Measurements from ENCODE around the gene CFAP61. TPM values are rescaled to one million over a fixed set of nuclear protein-coding genes. Genes with fewer than 3 reads are reported as not detected.
A peak's percentile ranks its signal among the peaks of the same experiment; 100 is the strongest.

CFAP61 gene
- total RNA-seq, 4 donors from 2014 or later = not detected

GRCh38 chr20:20085812-20086211 lies 33.5 kb downstream of the CFAP61 start:
- Histone ChIP-seq H3K27me3 (no peaks in the 10 kb centered on the region), H3K36me3 (no peaks in the 10 kb centered on the region), H3K4me3 (no peak overlapping the region), H3K9me3 (no peaks in the 10 kb centered on the region), H3K27ac (replicated peaks in 1 of 4) (no peak overlapping the region), H3K4me1 (peaks cover 0 to 9% (median 4%) of the 10 kb centered on the region in 4 donors)
- TF ChIP-seq CTCF (IDR thresholded peaks at IDR 0.05) (no peak), POLR2A (IDR thresholded peaks at IDR 0.05; ENCODE audit: low read depth) (no peak), POLR2AphosphoS5 (IDR thresholded peaks at IDR 0.05) (peak; percentile 58 to 62)
- intact Hi-C loops (cut with DNase I) = no loop called here
- peak; percentile 70 for DNase-seq (ENCODE audit: extremely low spot score)
- WGBS = 42% methylated on average over 2 of the region's 2 CpGs

- no peak overlapping the region for H3K27ac ChIP-seq (replicated peaks in 1 of 4)
- no peaks in the 10 kb centered on the region for H3K27me3 ChIP-seq
- no peak for TF ChIP-seq EP300 (IDR thresholded peaks at IDR 0.05)
- no peak for TF ChIP-seq POLR2A (IDR thresholded peaks at IDR 0.05; ENCODE audit: low read depth)
- no peak for TF ChIP-seq POLR2AphosphoS5 (IDR thresholded peaks at IDR 0.05)
- no peak for TF ChIP-seq CTCF (IDR thresholded peaks at IDR 0.05)
- H3K4me1 ChIP-seq = peaks cover 0 to 7% (median 2%) of the 10 kb centered on the region in 4 donors
- intact Hi-C loops (cut with DNase I) = no loop called here
- peaks cover 0 to 5% (median 0%) of the 10 kb centered on the region in 4 donors for H3K36me3 ChIP-seq
- peak; percentile 60 for DNase-seq (ENCODE audit: extremely low spot score)
- WGBS = 71% methylated on average over 4 of the region's 4 CpGs
- no peak overlapping the region for H3K4me3 ChIP-seq
- no peaks in the 10 kb centered on the region for H3K9me3 ChIP-seq
Measured at GRCh38 chr20:20089018-20089417, 36.7 kb downstream of the CFAP61 start.

DNA sequence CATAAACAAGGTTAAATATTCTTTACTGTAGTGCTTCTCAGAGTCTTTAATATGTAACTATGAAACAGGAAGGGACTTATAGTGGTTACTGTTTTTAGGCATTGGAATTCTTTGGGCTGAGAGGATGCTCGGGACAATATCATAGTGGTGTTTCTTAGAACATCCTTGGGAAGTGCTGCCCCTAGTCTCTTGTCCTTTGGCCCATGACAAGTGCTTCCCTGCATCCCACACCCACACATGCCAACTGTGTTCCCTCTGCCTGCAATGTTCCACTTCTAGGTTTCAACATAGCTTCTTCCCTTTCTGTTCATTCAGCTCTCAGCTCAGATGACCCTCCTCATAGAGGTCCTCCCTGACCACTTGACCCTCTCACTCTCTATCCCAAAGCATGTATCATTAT lies 37.6 kb downstream of the CFAP61 start:
- DNase-seq (ENCODE audit: extremely low spot score) = no peak
- Histone ChIP-seq H3K9me3 (no peaks in the 10 kb centered on the region), H3K36me3 (peaks cover 0 to 9% (median 0%) of the 10 kb centered on the region in 4 donors), H3K27me3 (no peaks in the 10 kb centered on the region), H3K4me3 (no peak overlapping the region), H3K27ac (replicated peaks in 1 of 4) (no peak overlapping the region), H3K4me1 (no peaks in the 10 kb centered on the region)
- WGBS = 78% methylated on average over 1 of the region's 1 CpG
- TF ChIP-seq CTCF (IDR thresholded peaks at IDR 0.05) (no peak), POLR2AphosphoS5 (IDR thresholded peaks at IDR 0.05) (no peak), POLR2A (IDR thresholded peaks at IDR 0.05; ENCODE audit: low read depth) (no peak), EP300 (IDR thresholded peaks at IDR 0.05) (no peak)
- intact Hi-C loops (cut with DNase I) = no loop called here

DNA sequence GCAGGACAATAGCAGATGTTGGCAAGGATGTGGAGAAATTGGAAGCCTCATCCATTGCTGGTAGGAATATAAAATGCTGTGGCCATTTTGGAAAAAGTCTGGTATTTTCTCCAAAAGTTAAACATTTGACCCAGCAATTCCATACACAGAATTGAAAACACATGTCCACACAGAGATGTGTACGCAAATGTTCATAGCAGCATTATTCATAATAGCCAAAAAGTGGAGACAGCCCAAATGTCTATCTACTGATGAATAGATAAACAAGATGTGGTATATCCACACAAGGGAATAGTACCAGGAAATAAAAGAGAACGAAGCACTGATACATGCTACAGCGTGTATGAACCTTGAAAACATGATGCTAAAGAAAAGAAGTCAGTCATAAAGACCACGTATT lies 40.5 kb downstream of the CFAP61 start:
- no peak for DNase-seq (ENCODE audit: extremely low spot score)
- intact Hi-C loops (cut with DNase I) = no loop called here
- Histone ChIP-seq H3K36me3 (peaks cover 0 to 9% (median 0%) of the 10 kb centered on the region in 4 donors), H3K4me1 (no peaks in the 10 kb centered on the region), H3K27ac (replicated peaks in 1 of 4) (no peak overlapping the region), H3K9me3 (no peaks in the 10 kb centered on the region), H3K4me3 (no peak overlapping the region), H3K27me3 (no peaks in the 10 kb centered on the region)
- 79% methylated on average over 4 of the region's 4 CpGs for WGBS
- TF ChIP-seq CTCF (IDR thresholded peaks at IDR 0.05) (no peak), POLR2A (IDR thresholded peaks at IDR 0.05; ENCODE audit: low read depth) (no peak), EP300 (IDR thresholded peaks at IDR 0.05) (no peak), POLR2AphosphoS5 (IDR thresholded peaks at IDR 0.05) (no peak)

DNA sequence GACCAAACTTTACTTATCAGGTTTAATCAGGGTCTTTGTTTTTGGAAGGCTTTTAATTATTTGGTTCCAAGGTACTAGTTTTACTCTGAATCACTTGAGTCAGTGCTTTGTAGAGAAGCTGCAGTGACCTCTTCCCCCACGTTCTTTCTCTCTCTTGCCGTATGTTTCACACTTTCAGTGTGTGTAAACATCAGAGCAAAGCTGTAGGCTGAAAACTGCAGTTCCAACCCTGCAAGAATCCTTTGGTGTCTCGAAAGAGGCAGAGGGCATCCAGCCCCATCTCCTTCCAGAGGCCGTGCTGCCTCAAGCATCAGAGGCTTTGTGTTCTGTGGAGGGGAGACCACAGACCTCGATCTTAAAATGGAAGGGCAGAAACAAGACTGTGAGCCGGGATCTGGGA lies 42.1 kb downstream of the CFAP61 start:
- TF ChIP-seq EP300 (IDR thresholded peaks at IDR 0.05) (no peak), POLR2AphosphoS5 (IDR thresholded peaks at IDR 0.05) (no peak), POLR2A (IDR thresholded peaks at IDR 0.05; ENCODE audit: low read depth) (no peak), CTCF (IDR thresholded peaks at IDR 0.05) (no peak)
- H3K27me3 ChIP-seq = no peaks in the 10 kb centered on the region
- intact Hi-C loops (cut with DNase I) = no loop called here
- H3K9me3 ChIP-seq = no peaks in the 10 kb centered on the region
- WGBS = 64% methylated on average over 5 of the region's 6 CpGs
- no peak overlapping the region for H3K4me3 ChIP-seq
- peaks cover 0 to 9% (median 0%) of the 10 kb centered on the region in 4 donors for H3K36me3 ChIP-seq
- DNase-seq (ENCODE audit: extremely low spot score) = no peak
- H3K4me1 ChIP-seq = no peaks in the 10 kb centered on the region
- H3K27ac ChIP-seq (replicated peaks in 1 of 4) = no peak overlapping the region
